H1 (cell line): Measurements from ENCODE around the gene TLE4. TPM values are rescaled to one million over a fixed set of nuclear protein-coding genes. Genes with fewer than 3 reads are reported as not detected.

Source experiments
- CTCF ChIA-PET: fragments of 300-600 bp; sonication (Branson Sonifier 250); formaldehyde crosslinking; loops from one replicate; lab custom pipeline; 2021; ENCODE audit not compliant: partially characterized antibody; lab: Charles Lee
- POLR2A ChIA-PET: fragments of 300-600 bp; sonication (Branson Sonifier 250); formaldehyde crosslinking; loops from one replicate; lab custom pipeline; 2021; ENCODE audit warnings: inconsistent platforms; ENCODE audit not compliant: partially characterized antibody; lab: Charles Lee
- DNase-seq, 2 experiments: peaks; one replicate each; pipeline versions ENCODE4 v3.0.0 to v3.0.0-alpha.2; 2010 to 2022; ENCODE audit warnings: low spot score in 2 of 2, low read depth in 1 of 2, mixed read lengths in 1 of 2
- FAIRE-seq: peaks from 2 replicates; lab custom pipeline; 2011; peaks lifted over from hg19 to GRCh38; lab: Jason Lieb, UNC
- H2AFZ ChIP-seq: 2 replicates; pipeline ENCODE4 v1.8.1; 2012; ENCODE audit warnings: low read length, inconsistent platforms
- H2AK5ac ChIP-seq: 2 replicates; pipeline ENCODE4 v1.6.1; 2013; ENCODE audit warnings: low read depth, low read length
- H2BK120ac ChIP-seq: replicated peaks from 2 replicates; pipeline ENCODE3; 2013; ENCODE audit warnings: low read depth, low read length, inconsistent platforms
- H2BK12ac ChIP-seq: 2 replicates; pipeline ENCODE4 v1.6.1; 2013; ENCODE audit warnings: low read depth, low read length
- H2BK15ac ChIP-seq: 2 replicates; pipeline ENCODE4 v1.6.1; 2013; ENCODE audit warnings: low read length
- H2BK20ac ChIP-seq: 2 replicates; pipeline ENCODE4 v1.6.1; 2013; ENCODE audit warnings: low read length
- H2BK5ac ChIP-seq: 2 replicates; pipeline ENCODE4 v1.6.1; 2013; ENCODE audit warnings: low read depth, low read length
- H3K14ac ChIP-seq: 2 replicates; pipeline ENCODE4 v1.6.1; 2013; ENCODE audit warnings: inconsistent platforms; ENCODE audit not compliant: insufficient read length
- H3K18ac ChIP-seq: 2 replicates; pipeline ENCODE4 v1.6.1; 2013; ENCODE audit warnings: low read length; ENCODE audit errors: extremely low read depth
- H3K23ac ChIP-seq: 2 replicates; pipeline ENCODE4 v1.6.1; 2013; ENCODE audit warnings: inconsistent platforms; ENCODE audit not compliant: insufficient read length
- H3K23me2 ChIP-seq: 2 replicates; pipeline ENCODE4 v1.6.1; 2013; ENCODE audit warnings: low read depth, low read length
- H3K27ac ChIP-seq: 2 replicates; pipeline ENCODE4 v1.6.1; 2011; ENCODE audit warnings: low read depth, low read length, inconsistent platforms
- H3K27me3 ChIP-seq, 4 experiments: replicated peaks in 1 of 4; 1 replicate in 1 of 4; 2 replicates in 3 of 4; pipeline versions ENCODE4 v1.6.1 to v1.8.1; 2011 to 2013; ENCODE audit warnings: low read length in 3 of 4, mild to moderate bottlenecking in 3 of 4, inconsistent platforms in 2 of 4, mixed read lengths in 2 of 4, moderate library complexity in 1 of 4; ENCODE audit not compliant: control insufficient read depth in 3 of 4, insufficient read depth in 3 of 4; ENCODE audit errors: extremely low read depth in 1 of 4
- H3K36me3 ChIP-seq, 4 experiments: 2 replicates each; pipeline versions ENCODE4 v1.6.1 to v1.8.1; 2011 to 2013; ENCODE audit warnings: mild to moderate bottlenecking in 4 of 4, low read length in 3 of 4, moderate library complexity in 2 of 4, control low read depth in 1 of 4, inconsistent platforms in 1 of 4; ENCODE audit not compliant: insufficient read depth in 4 of 4, control insufficient read depth in 2 of 4
- H3K4ac ChIP-seq: replicated peaks from 2 replicates; pipeline ENCODE3; 2013; ENCODE audit warnings: low read length, low read depth, mixed read lengths, inconsistent platforms; ENCODE audit not compliant: insufficient read length
- H3K4me1 ChIP-seq, 4 experiments: replicated peaks in 1 of 4; 1 replicate in 1 of 4; 2 replicates in 3 of 4; pipeline versions ENCODE4 v1.6.1 to v1.8.1; 2011 to 2013; ENCODE audit warnings: low read length in 3 of 4, inconsistent platforms in 2 of 4, mixed read lengths in 1 of 4; ENCODE audit not compliant: insufficient read depth in 4 of 4, control insufficient read depth in 3 of 4
- H3K4me2 ChIP-seq, 2 experiments: 2 replicates each; pipeline versions ENCODE4 v1.6.1 to v1.8.1; 2011 to 2013; ENCODE audit warnings: low read depth in 2 of 2, low read length in 2 of 2, control low read depth in 1 of 2, inconsistent platforms in 1 of 2, mild to moderate bottlenecking in 1 of 2; ENCODE audit not compliant: insufficient read depth in 1 of 2
- H3K4me3 ChIP-seq, 4 experiments: fragments of 200-600, 300-600 bp in 1 of 4; sonication (generic), shearing (Covaris generic), sonication (Bioruptor Twin) in 1 of 4; 2 replicates each; pipeline versions ENCODE4 v1.5.1 to v1.8.1; 2011 to 2016; ENCODE audit warnings: low read length in 4 of 4, low read depth in 3 of 4, control low read depth in 2 of 4, inconsistent platforms in 2 of 4, mild to moderate bottlenecking in 2 of 4, mixed read lengths in 1 of 4, moderate library complexity in 1 of 4; ENCODE audit not compliant: insufficient read depth in 2 of 4; ENCODE audit errors: extremely low read depth in 1 of 4
- H3K56ac ChIP-seq: replicated peaks from 2 replicates; pipeline ENCODE3; 2013; ENCODE audit warnings: low read depth, mild to moderate bottlenecking, mixed read lengths, low read length, inconsistent platforms; ENCODE audit not compliant: insufficient read length
- H3K79me1 ChIP-seq: 2 replicates; pipeline ENCODE4 v1.6.1; 2013; ENCODE audit warnings: low read depth, low read length, control low read depth
- H3K79me2 ChIP-seq, 2 experiments: 2 replicates each; pipeline versions ENCODE4 v1.6.1 to v1.8.1; 2012 to 2013; ENCODE audit warnings: low read length in 2 of 2, mild to moderate bottlenecking in 2 of 2, inconsistent platforms in 1 of 2; ENCODE audit not compliant: insufficient read depth in 2 of 2, control insufficient read depth in 1 of 2
- H3K9ac ChIP-seq, 4 experiments: replicated peaks in 1 of 4; 1 replicate in 1 of 4; 2 replicates in 3 of 4; pipeline versions ENCODE4 v1.6.1 to v1.8.1; 2011 to 2013; ENCODE audit warnings: low read depth in 3 of 4, low read length in 3 of 4, control low read depth in 2 of 4, mild to moderate bottlenecking in 2 of 4, moderate library complexity in 2 of 4, inconsistent platforms in 1 of 4; ENCODE audit errors: extremely low read depth in 1 of 4
- H3K9me3 ChIP-seq, 2 experiments: 2 replicates each; pipeline versions ENCODE4 v1.6.1 to v1.8.1; 2012 to 2013; ENCODE audit warnings: mild to moderate bottlenecking in 2 of 2, moderate library complexity in 2 of 2, control low read depth in 1 of 2, inconsistent platforms in 1 of 2, low read depth in 1 of 2, low read length in 1 of 2, mixed read lengths in 1 of 2; ENCODE audit not compliant: insufficient read depth in 2 of 2
- H4K20me1 ChIP-seq, 2 experiments: replicated peaks in 1 of 2; 2 replicates each; pipeline versions ENCODE3 to v1.8.1; 2011 to 2013; ENCODE audit warnings: inconsistent platforms in 2 of 2, low read length in 2 of 2, mild to moderate bottlenecking in 1 of 2; ENCODE audit not compliant: insufficient read depth in 2 of 2, control insufficient read depth in 1 of 2
- H4K5ac ChIP-seq: 2 replicates; pipeline ENCODE4 v1.6.1; 2013; ENCODE audit warnings: low read length, low read depth, mixed read lengths, inconsistent platforms; ENCODE audit not compliant: insufficient read length
- H4K8ac ChIP-seq: 2 replicates; pipeline ENCODE4 v1.8.0; 2013; ENCODE audit warnings: mild to moderate bottlenecking, moderate library complexity, low read length, inconsistent platforms; ENCODE audit not compliant: insufficient read depth; ENCODE audit errors: extremely low read depth
- H4K91ac ChIP-seq: replicated peaks from 2 replicates; pipeline ENCODE3; 2013; ENCODE audit warnings: low read length, mixed read lengths, inconsistent platforms; ENCODE audit not compliant: insufficient read length
- CBX5 ChIP-seq: fragments of 300-800, 300-1000 bp; sonication (generic); IDR thresholded peaks from 2 replicates; pipeline ENCODE4 v1.7.1; 2016; ENCODE audit warnings: antibody characterized with exemption, low read length, low read depth
- CHD2 ChIP-seq: IDR thresholded peaks from 2 replicates; pipeline ENCODE4 v1.6.1; 2012; ENCODE audit warnings: low read length, improper control_type of control experiment
- FOSL1 ChIP-seq: IDR thresholded peaks from 2 replicates; pipeline ENCODE4 v1.6.1; 2011; ENCODE audit warnings: mild to moderate bottlenecking, low read depth, low read length, moderate library complexity; ENCODE audit not compliant: insufficient read depth
- POLR2A ChIP-seq, 2 experiments: IDR thresholded peaks; 1 replicate in 1 of 2; 2 replicates in 1 of 2; pipeline ENCODE4 v1.6.1; 2011; ENCODE audit warnings: low read depth in 2 of 2, low read length in 2 of 2, mild to moderate bottlenecking in 2 of 2; ENCODE audit errors: control extremely low read depth in 1 of 2
- WGBS, 2 experiments: shearing (Covaris generic) in 1 of 2; methylation state at CpG; one replicate each; pipeline versions ENCODE4 v1.1.6 to v1.1.7; 2013 to 2015; ENCODE audit warnings: low lambda C conversion rate in 2 of 2, mixed read lengths in 2 of 2, inconsistent platforms in 1 of 2, low coverage in 1 of 2, missing lambda C conversion rate in 1 of 2; ENCODE audit not compliant: insufficient replicate concordance in 2 of 2, insufficient coverage in 1 of 2, insufficient read length in 1 of 2; ENCODE audit errors: extremely low coverage in 1 of 2, missing lambda C conversion rate in 1 of 2; 5-methylcytosine and 5-hydroxymethylcytosine counted together
- polyA plus RNA-seq, 7 experiments: library from polyadenylated mRNA; depleted of rRNA in 3 of 7; stranded (reverse) in 5 of 7; unstranded in 2 of 7; fragments of >200 nt in 5 of 7; fragments of 200-250 nt in 2 of 7; gene quantifications; 1 replicate in 5 of 7; 2 replicates in 1 of 7; 4 replicates in 1 of 7; pipeline versions ENCODE4 v1.2.1 to v1.2.3, GENCODE V29; 2011 to 2013; ENCODE audit warnings: missing spikeins in 2 of 7, mixed read lengths in 2 of 7
- total RNA-seq: library from RNA; stranded (reverse); fragmentation: NEBNext Ultra II Directional; extraction: Animal tissue kit (Norgen Biotek cat#: 25700); gene quantifications from 2 replicates; pipeline ENCODE4 v1.2.1, GENCODE V29; 2021

The TLE4 gene
- total and polyA plus RNA-seq, 2 of the 8 experiments (the other 6 are each of a cell fraction or from before 2014, with no cell fraction given): 32.4 to 36.9 TPM

GRCh38 chr9:79537838-79538237, 33.9 kb upstream of the TLE4 start:
- Histone ChIP-seq H3K18ac (no peak overlapping the region), H2BK15ac (no peak overlapping the region), H3K56ac (no peak overlapping the region), H3K9ac (no peak overlapping the region), H3K14ac (no peak overlapping the region), H3K27me3 (no peaks in the 10 kb centered on the region), H3K4me1 (no peaks in the 10 kb centered on the region), H3K4ac (no peak overlapping the region), H3K36me3 (no peaks in the 10 kb centered on the region), H3K23ac (no peak overlapping the region), H3K4me3 (no peak overlapping the region), H3K9me3 (no peaks in the 10 kb centered on the region), H2BK12ac (no peak overlapping the region), H3K4me2 (no peak overlapping the region), H3K27ac (no peak overlapping the region), H3K79me2 (no peaks in the 10 kb centered on the region), H2BK20ac (no peak overlapping the region), H3K23me2 (no peaks in the 10 kb centered on the region), H2AFZ (no peak overlapping the region), H2AK5ac (no peak overlapping the region), H3K79me1 (no peaks in the 10 kb centered on the region), H4K5ac (no peak overlapping the region), H4K8ac (no peak overlapping the region), H4K20me1 (peaks cover 0 to 3% of the 10 kb centered on the region in 2 experiments), H2BK120ac (no peak overlapping the region), H2BK5ac (no peak overlapping the region), H4K91ac (no peak overlapping the region)
- 89% methylated on average over 2 of the region's 2 CpGs; no CpG with 5 or more reads in 1 of the 2 experiments for WGBS, 2 experiments
- FAIRE-seq (no peak), DNase-seq (no peak)
- TF ChIP-seq CBX5 (no peak), POLR2A (IDR thresholded peaks at IDR 0.05; ENCODE audit: control extremely low read depth in 1 of 2, low read depth in 2 of 2, low read length in 2 of 2) (no peak), FOSL1 (no peak), CHD2 (no peak)
- ChIA-PET CTCF (no interaction called here), POLR2A (no interaction called here)
